Fibroblast of lung (primary cell): ENCODE results near the gene CAPZB. TPM values are rescaled to one million over a fixed set of nuclear protein-coding genes. Genes with fewer than 3 reads are reported as not detected.

Experiments used
- DNase-seq, 2 donors: peaks; one replicate each; pipeline versions ENCODE4 v3.0.0 to v3.0.0-alpha.2; 2010; ENCODE audit warnings: low read depth in 2 of 2
- H2AFZ ChIP-seq: 2 replicates; pipeline ENCODE4 v1.5.1; 2012; ENCODE audit warnings: low read length, control low read depth, inconsistent platforms
- H3K27ac ChIP-seq: 2 replicates; pipeline ENCODE4 v1.5.1; 2011; ENCODE audit warnings: low read length, control low read depth; ENCODE audit not compliant: insufficient read depth
- H3K27me3 ChIP-seq: 2 replicates; pipeline ENCODE4 v1.5.1; 2011; ENCODE audit warnings: mild to moderate bottlenecking, low read length; ENCODE audit not compliant: control insufficient read depth, insufficient read depth
- H3K36me3 ChIP-seq: 2 replicates; pipeline ENCODE4 v1.5.1; 2011; ENCODE audit warnings: low read length; ENCODE audit not compliant: control insufficient read depth, insufficient read depth
- H3K4me1 ChIP-seq: 2 replicates; pipeline ENCODE4 v1.5.1; 2011; ENCODE audit warnings: low read length; ENCODE audit not compliant: control insufficient read depth, insufficient read depth; ENCODE audit errors: extremely low read depth
- H3K4me2 ChIP-seq: 2 replicates; pipeline ENCODE4 v1.5.1; 2011; ENCODE audit warnings: low read length, control low read depth; ENCODE audit not compliant: insufficient read depth; ENCODE audit errors: extremely low read depth
- H3K4me3 ChIP-seq, 4 experiments: fragments of 200-600 bp in 1 of 4; sonication (generic) in 1 of 4; replicated peaks in 1 of 4; 2 replicates each; pipeline ENCODE4 v1.5.1; 2011 to 2016; ENCODE audit warnings: low read length in 4 of 4, low read depth in 3 of 4, mild to moderate bottlenecking in 3 of 4, control low read depth in 2 of 4, inconsistent platforms in 1 of 4, mixed read lengths in 1 of 4; ENCODE audit not compliant: insufficient read depth in 1 of 4; ENCODE audit errors: control extremely low read depth in 1 of 4
- H3K79me2 ChIP-seq: 2 replicates; pipeline ENCODE4 v1.5.1; 2012; ENCODE audit warnings: mild to moderate bottlenecking, low read length, inconsistent platforms; ENCODE audit not compliant: control insufficient read depth, insufficient read depth
- H3K9ac ChIP-seq: 2 replicates; pipeline ENCODE4 v1.5.1; 2011; ENCODE audit warnings: mild to moderate bottlenecking, low read length, control low read depth; ENCODE audit not compliant: insufficient read depth
- H3K9me3 ChIP-seq: 2 replicates; pipeline ENCODE4 v1.5.1; 2012; ENCODE audit warnings: low read depth, low read length; ENCODE audit not compliant: control insufficient read depth, insufficient read depth
- H4K20me1 ChIP-seq: 2 replicates; pipeline ENCODE4 v1.5.1; 2011; ENCODE audit warnings: low read length; ENCODE audit not compliant: control insufficient read depth, insufficient read depth; ENCODE audit errors: extremely low read depth
- EZH2 ChIP-seq: IDR thresholded peaks from 2 replicates; pipeline ENCODE4 v1.5.1; 2012; ENCODE audit warnings: low read length, control low read depth, mild to moderate bottlenecking; ENCODE audit errors: missing control alignments
- polyA plus RNA-seq, 2 donors: library from polyadenylated mRNA; depleted of rRNA in 1 of 2; stranded (reverse) in 1 of 2; unstranded in 1 of 2; fragments of >200 nt; gene quantifications; 2 replicates each; pipeline ENCODE4 v1.2.1, GENCODE V29; 2011 to 2012; ENCODE audit warnings: missing spikeins in 1 of 2
- total RNA-seq: library from RNA; depleted of rRNA; stranded (reverse); fragments of >200 nt; gene quantifications from 2 replicates; pipeline ENCODE4 v1.2.1, GENCODE V29; 2014
- TF ChIP-seq, protein P1 (sequence below), 2 donors: IDR thresholded peaks in 1 of 2; conservative IDR thresholded peaks in 1 of 2; 1 replicate in 1 of 2; 2 replicates in 1 of 2; pipeline ENCODE4 v1.5.1; 2011 to 2012; ENCODE audit warnings: low read length in 2 of 2, control low read depth in 1 of 2, inconsistent platforms in 1 of 2, low read depth in 1 of 2, mild to moderate bottlenecking in 1 of 2

The CAPZB gene
- total and polyA plus RNA-seq, 2 donors (not counting 1 experiment from before 2014, with no cell fraction given): 104 to 495 TPM

DNA sequence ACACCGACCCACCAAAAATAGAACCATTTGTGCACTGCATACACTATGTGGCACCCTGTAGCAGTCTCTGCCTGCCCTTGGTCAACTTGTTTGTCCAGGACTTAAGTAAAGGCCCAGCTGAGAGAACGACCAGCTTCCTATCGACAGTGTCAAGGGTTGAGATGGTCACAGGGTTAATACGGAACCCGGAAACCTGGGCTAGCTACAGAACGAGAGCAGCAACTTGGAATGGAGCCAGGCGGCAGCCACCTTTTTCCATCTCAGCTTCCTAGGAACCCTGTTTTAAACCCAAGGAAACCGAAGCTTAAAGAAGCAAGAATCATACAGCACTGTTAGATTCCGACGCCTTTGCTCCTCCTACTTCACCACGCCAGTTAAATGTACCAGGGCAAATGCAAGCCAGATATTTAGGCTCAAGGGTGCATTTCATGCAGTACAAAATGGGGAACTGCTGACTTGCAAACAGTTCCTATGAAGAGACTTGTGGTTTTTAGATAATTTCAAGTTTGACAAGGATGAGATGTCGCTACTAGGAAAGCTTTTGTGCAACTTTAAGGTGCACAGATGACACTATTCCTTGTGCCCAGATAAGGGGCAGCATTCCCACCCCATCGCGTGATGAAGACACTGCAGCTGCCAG, 137.7 kb downstream of the CAPZB start:
- DNase-seq: no peak
- TF ChIP-seq EZH2: no peak
- Histone ChIP-seq H4K20me1 (no peaks in the 10 kb centered on the region), H3K4me1 (peaks cover 10% of the 10 kb centered on the region), H2AFZ (no peak overlapping the region), H3K9ac (no peak overlapping the region), H3K9me3 (no peaks in the 10 kb centered on the region), H3K4me3 (no peak overlapping the region), H3K27ac (no peak overlapping the region), H3K4me2 (no peak overlapping the region), H3K36me3 (peaks cover 33% of the 10 kb centered on the region), H3K27me3 (no peaks in the 10 kb centered on the region), H3K79me2 (no peaks in the 10 kb centered on the region)

DNA sequence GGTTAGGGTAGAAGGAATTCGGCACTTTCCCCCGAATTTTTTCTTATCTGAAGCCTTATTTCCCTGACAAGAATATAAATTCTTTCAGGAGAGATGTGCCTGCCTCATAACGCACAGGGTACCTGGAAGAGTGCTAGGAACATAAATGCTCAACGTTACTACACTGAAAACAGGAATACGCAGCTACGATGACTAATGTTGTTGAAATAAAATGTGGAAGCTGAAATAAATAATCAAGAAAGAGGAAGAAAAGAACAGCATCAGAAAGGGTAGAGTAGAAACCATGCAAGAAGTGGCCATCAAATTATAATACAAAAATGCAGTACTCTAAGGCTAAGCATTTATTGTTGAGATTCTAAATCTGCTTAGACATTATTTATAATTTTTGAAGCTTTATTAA, 139.3 kb downstream of the CAPZB start:
- peaks cover 34% of the 10 kb centered on the region for H3K36me3 ChIP-seq
- H3K4me1 ChIP-seq: peaks cover 10% of the 10 kb centered on the region
- no peak overlapping the region for H3K9ac ChIP-seq

DNA sequence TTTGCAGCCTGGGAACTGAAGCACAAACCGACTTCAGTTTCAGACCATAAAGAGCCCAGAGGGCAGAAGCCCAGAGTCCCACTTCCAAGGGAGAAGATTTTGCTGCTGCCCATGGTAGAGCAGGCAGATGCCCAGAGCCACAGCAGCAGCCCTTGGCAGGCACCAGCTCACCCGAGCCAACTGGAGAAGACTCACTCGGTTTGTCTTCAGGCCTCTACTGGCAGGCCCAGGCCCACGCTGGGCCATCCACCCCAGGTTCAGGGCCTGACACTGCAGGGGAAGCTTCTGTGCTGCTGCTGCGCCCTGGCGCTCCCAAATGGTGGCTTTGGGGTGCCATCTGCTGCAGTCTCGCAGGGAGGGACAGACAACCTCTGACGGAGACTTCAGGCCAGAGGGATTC, 139.9 kb downstream of the CAPZB start:
- TF ChIP-seq, protein P1, sequence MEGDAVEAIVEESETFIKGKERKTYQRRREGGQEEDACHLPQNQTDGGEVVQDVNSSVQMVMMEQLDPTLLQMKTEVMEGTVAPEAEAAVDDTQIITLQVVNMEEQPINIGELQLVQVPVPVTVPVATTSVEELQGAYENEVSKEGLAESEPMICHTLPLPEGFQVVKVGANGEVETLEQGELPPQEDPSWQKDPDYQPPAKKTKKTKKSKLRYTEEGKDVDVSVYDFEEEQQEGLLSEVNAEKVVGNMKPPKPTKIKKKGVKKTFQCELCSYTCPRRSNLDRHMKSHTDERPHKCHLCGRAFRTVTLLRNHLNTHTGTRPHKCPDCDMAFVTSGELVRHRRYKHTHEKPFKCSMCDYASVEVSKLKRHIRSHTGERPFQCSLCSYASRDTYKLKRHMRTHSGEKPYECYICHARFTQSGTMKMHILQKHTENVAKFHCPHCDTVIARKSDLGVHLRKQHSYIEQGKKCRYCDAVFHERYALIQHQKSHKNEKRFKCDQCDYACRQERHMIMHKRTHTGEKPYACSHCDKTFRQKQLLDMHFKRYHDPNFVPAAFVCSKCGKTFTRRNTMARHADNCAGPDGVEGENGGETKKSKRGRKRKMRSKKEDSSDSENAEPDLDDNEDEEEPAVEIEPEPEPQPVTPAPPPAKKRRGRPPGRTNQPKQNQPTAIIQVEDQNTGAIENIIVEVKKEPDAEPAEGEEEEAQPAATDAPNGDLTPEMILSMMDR (conservative IDR thresholded peaks at IDR 0.05 in 1 of 2, IDR thresholded peaks at IDR 0.05 in 1 of 2; ENCODE audit: low read depth in 1 of 2, low read length in 2 of 2): no peak
- TF ChIP-seq EZH2: no peak
- Histone ChIP-seq H2AFZ (no peak overlapping the region), H3K79me2 (no peaks in the 10 kb centered on the region), H3K9me3 (no peaks in the 10 kb centered on the region), H3K4me1 (peaks cover 10% of the 10 kb centered on the region), H3K9ac (no peak overlapping the region), H4K20me1 (no peaks in the 10 kb centered on the region), H3K27ac (no peak overlapping the region), H3K4me2 (no peak overlapping the region), H3K36me3 (peaks cover 34% of the 10 kb centered on the region), H3K4me3 (no peak overlapping the region), H3K27me3 (no peaks in the 10 kb centered on the region)
- DNase-seq: no peak

More for the DNA sequence above, 139.3 kb downstream of the CAPZB start:
- Histone ChIP-seq H4K20me1 (no peaks in the 10 kb centered on the region), H3K9me3 (no peaks in the 10 kb centered on the region), H2AFZ (no peak overlapping the region), H3K4me2 (no peak overlapping the region), H3K27ac (no peak overlapping the region), H3K27me3 (no peaks in the 10 kb centered on the region), H3K79me2 (no peaks in the 10 kb centered on the region), H3K4me3 (no peak overlapping the region)
- no peak for DNase-seq
- TF ChIP-seq EZH2: no peak
- TF ChIP-seq, protein P1 (conservative IDR thresholded peaks at IDR 0.05 in 1 of 2, IDR thresholded peaks at IDR 0.05 in 1 of 2; ENCODE audit: low read depth in 1 of 2, low read length in 2 of 2): no peak
